T1000 (cell line): Measurements from ENCODE around the gene BCL2L13.
A peak's percentile ranks its signal among the peaks of the same experiment; 100 is the strongest.
"Not testable (repeated sequence)": the region's sequence is repeated elsewhere in the genome, so short reads cannot be mapped to it uniquely, and the experiment has no call there.

Experiments used
- DNase-seq: peaks from one replicate; lab custom pipeline; 2025; ENCODE audit warnings: mixed read lengths; lab: John Stamatoyannopoulos, UW

Gene BCL2L13

DNA sequence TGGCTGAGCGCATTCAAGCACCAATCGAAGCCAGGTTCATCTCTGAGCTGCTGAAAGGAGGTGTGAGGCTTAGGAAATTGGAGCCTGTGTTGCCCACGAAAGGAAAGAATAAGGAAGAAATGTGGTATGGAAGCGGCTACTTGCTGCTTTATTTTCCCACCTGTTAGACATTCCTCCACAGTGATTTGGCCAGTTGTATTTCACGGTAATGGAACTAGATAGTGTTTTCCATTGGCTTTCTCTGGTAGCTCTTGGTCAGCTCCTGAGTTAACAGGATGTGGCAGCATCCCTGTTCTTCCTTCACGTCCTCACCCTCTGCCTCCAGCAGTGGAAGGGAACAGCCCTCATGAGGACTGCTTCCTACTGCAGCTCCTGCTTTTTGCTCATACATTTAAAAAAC, 91.0 kb downstream of the BCL2L13 start:
- no peak for DNase-seq

GRCh38 chr22:17732251-17732854, 93.8 kb downstream of the BCL2L13 start:
- no peak for DNase-seq

DNA sequence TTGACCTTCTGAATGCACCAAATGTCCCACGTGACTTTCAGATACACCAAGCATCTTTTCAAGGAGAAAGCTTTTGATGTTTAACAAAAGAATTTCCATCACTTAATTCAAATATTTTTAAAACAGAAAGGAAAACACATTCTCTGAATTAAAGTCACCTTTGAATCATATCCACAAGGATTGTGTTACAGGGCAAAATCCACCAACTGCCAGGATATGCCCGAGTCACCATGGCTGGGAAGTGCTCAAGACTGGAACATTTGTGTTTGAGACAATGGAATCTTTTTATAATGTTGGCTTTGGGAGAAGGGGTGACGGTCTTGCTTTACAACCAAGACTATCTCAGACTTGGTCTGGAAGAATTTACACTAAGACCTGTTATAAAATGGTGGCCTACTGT, 94.9 kb downstream of the BCL2L13 start:
- no peak for DNase-seq

GRCh38 chr22:17734187-17734586, 95.6 kb downstream of the BCL2L13 start:
- DNase-seq = no peak

DNA sequence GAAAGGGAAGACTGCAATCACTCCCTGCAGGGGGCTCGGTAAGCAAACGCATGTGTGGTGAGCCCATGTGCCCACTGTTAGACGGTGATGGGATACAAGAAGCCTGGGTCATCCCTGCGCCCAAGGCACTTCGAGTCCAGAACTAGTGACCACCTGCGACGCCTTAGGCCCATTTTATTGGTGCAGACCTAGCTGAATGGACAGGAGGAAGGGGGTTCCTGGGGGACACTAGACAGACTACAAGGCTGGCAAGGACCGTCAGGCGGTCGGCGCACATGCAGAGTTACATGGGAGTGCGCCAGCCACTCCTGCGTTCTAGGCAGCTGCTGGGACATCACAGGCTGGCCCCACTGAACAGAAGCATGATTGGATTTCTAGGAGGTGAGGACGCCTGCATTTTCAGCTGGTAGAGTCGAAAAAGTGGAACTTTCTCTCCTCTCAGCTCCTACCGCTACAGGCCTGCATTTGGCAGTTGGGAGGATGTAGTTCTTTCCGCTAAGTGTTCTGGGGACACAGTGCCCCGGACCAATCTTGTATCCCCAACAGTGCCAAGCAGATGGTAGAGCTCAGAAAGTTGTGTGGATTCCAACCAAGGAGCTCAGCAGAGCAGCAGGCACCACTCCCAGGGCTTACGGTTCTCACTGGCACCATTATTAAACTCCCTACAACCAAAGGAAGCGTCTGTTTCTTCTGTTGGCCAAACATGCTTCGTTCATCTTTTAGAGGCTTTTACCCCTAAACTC, 100.0 kb downstream of the BCL2L13 start:
- DNase-seq = no peak

- no peak for DNase-seq
Observed at GRCh38 chr22:17739196-17739975, 100.8 kb downstream of the BCL2L13 start.

DNA sequence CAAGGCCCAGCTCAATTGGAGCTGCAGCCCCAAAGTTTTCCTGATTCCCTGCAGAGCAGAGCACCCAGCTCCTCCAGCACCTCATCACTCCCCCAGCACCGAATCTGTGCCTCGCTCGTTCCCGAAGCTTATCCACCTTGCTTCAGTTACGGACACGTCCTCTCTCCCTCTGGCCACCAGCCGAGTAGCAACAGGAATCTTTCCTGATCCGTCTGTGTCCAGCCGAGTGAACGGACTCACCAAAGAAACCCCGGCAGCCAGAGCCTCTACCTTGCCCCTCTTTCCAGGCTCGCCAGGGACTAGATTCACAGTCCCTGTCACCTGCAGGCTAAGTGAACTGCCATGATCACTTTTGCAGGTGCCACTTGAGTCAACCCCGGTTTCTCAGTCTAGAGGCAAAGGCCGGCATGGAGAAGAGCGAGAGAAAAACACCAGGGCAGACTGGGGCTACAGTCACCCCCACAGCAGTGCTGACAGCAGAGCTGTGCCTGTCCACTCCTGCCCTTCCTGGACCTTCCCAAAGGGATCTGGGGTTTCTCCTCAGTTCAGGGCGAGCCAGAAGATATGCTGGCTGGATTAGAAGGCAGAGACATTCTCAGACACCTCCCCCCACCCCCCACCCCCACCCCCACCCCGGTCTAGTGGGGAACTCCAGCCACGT, 103.4 kb downstream of the BCL2L13 start:
- DNase-seq = no peak

- peak; percentile 34 for DNase-seq
Observed at GRCh38 chr22:17742527-17742902, 104.0 kb downstream of the BCL2L13 start.

GRCh38 chr22:17743661-17744411, 105.3 kb downstream of the BCL2L13 start:
- DNase-seq = no peak

DNA sequence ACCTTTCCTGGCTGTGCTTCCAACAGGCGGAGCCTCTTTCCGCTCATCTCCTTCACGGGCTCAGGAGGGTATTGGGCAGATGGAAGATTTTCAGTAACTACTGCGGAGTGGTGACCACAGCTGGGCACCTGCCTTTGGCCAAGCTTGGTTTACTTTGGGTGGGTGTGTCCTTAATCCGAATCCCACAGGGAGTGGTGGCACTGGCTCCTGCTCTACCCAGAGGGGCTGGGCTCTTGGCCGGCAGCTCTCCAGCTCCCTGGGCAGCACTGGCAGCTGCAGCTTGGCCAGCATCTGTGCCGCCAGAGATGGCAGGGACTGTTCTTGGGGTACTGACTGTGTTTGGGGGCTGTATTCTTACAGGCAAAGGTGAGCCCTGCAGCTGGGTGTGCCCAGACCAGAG, 105.9 kb downstream of the BCL2L13 start:
- no peak for DNase-seq

- DNase-seq = no peak
Observed at GRCh38 chr22:17746916-17747315, 108.4 kb downstream of the BCL2L13 start.

- no peak for DNase-seq
Observed at GRCh38 chr22:17748555-17749353, 110.2 kb downstream of the BCL2L13 start.

GRCh38 chr22:17749605-17750395, 111.2 kb downstream of the BCL2L13 start:
- no peak for DNase-seq

DNA sequence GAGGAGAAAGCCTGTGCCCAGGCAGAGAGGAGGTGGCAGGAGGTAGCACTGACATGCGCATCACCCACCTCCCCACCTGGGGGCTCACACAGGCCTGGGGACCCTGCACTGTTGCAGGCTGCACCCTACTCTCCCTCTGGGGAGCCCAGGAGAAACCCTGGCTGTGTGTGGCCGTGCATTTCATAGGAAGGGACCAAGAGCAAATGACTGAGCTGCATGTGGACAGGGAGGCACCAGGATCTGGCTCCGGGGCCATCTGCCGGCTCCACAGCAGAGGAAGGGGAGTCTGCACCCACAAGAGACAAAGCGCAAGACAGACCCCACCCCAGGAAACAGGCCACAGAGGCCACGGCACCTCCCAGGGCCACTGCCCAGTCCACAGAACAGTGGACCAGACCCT, 113.0 kb downstream of the BCL2L13 start:
- DNase-seq = no peak

DNA sequence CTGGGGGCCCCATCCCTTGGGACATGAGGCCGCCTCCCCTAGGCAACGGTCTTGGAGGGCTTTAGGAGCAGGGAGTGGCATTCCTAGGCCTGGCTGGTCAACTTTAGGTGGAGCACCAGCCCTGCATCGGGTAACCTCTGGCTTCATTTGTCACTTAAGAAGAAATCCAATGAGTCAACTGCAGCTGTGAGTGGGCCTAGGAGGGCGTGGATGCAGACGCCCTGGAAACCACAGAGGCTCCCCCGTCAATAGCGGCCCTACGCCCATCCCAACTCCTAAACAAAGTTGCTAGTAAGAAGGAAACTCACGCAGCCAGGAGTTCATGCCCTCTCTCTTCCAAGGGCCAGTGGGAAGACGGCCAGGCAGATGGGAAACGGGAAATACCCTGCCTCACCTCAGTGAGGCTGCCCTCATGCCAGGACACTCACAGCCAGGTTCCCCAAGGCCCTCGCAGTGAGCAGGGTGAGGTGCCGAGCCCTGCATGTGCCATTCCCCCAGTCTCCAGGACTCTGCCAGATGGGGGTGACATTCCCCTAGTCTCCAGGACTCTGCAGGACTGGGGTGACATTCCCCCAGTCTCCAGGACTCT, 114.9 kb downstream of the BCL2L13 start:
- DNase-seq = no peak

DNA sequence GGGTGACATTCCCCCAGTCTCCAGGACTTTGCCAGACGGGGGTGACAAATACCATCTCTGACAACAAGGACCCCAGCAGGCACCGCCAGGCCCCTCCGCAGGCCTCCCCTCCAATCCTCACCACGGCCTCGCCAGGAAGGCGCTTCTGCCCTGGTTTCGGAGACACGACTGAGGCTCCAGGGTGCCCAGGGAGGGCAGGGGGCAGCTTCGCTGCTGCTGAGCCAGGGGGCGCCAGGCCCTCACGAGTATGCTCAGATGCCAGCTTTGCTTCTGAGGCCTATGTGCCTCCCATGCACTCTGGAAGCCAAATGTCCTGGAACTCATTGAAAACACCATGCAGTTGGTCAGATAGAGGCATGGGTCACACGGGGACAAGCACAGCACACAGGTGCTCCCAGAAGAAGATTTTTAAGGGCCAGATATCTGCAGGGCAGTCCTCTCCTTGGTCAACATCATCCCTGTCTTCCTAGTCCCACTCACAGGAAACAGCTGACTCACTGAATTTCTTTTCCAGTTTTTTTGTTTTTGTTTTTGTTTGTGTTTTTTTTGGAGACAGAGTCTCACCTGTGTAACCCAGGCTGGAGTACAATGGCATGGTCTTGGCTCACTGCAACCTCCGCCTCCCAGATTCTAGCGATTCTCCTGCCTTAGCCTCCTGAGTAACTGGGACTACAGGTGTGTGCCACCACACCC, 115.8 kb downstream of the BCL2L13 start:
- no peak for DNase-seq

DNA sequence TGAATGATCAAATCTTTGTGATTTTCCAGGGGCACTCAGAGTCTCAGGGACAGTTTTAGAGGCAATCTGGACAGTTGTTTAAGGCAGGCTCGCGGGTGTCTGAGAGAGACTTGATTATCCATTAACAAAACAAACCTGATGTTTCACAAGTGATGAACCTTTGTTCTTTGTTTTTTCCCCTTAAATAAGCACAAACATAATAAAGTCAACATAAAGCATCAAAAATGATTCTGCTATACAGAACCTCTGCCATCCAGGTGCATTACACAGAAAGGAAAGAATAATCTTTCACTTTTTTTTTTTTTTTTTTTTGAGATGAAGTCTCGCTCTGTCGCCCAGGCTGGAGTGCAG, 122.6 kb downstream of the BCL2L13 start:
- DNase-seq = no peak

DNA sequence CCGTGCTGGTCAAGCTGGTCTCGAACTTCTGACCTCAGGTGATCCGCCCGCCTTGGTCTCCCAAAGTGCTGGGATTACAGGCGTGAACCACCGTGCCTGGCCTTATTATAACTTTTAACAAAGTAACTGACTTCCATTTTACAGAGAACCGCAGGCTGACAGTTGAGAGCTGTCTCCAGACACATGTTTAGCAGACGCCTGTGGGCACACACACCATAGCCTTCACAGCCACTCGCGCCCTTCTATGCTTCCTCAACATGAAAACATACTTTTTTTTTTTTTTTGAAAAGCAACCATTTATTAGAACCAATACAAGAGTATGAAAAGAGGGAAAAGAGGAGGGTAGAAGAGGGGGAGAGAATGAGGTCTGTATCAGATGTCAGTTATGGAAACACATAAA, 124.9 kb downstream of the BCL2L13 start:
- not testable (repeated sequence) for DNase-seq

- DNase-seq = no peak
Observed at GRCh38 chr22:17764036-17764435, 125.5 kb downstream of the BCL2L13 start.
